Metanephros (tissue), 1 donor: ENCODE measurements around the gene GABRG2. TPM values are rescaled to one million over a fixed set of nuclear protein-coding genes. Genes with fewer than 3 reads are reported as not detected.

Source experiments
- total RNA-seq: library from RNA; depleted of rRNA; stranded (reverse); fragments of >200 nt; gene quantifications from one replicate; pipeline ENCODE4 v1.2.3, GENCODE V29; 2014

The GABRG2 gene
- not detected for total RNA-seq

GRCh38 chr5:162067655-162068411 is at the start of gene GABRG2:
TSS of gene GABRG2 (plus strand) at chr5:162067773. CDS start at chr5:162068000, 227 bp downstream.

Other genes with a start within 250 kb of the GABRG2 start
- 0.29 TPM for gene GABRA1, start 219.7 kb upstream of the GABRG2 start, total RNA-seq